ENCODE results near the gene AMH. TPM values are rescaled to one million over a fixed set of nuclear protein-coding genes. Genes with fewer than 3 reads are reported as not detected.

AMH gene
- total RNA-seq, 1 donor from 2014 or later = 79.1 TPM

DNA sequence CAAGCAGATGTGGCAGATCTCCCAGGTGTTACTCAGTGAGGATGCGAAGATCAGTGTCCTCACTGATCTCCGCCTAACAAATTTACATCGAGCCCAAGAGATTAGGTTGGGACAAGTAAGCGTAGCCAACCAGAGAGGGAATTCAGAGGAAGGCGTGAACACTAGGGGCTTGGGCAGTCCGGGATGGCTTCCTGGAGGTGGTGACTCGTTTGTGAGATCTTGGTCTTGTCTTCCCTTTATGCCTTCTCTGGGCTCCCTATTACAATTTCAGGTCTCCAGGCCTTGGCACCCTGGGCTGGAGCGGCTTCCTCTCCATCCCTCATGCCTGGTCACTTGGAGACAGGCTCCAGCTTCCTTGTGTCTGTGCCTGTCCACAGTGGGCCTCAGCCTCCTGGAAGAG, 6.3 kb upstream of the AMH start:
- no peak for TF ChIP-seq CTCF (conservative IDR thresholded peaks at IDR 0.05)
- no peaks in the 10 kb centered on the region for H3K9me3 Mint-ChIP-seq
- H3K27me3 Mint-ChIP-seq (ENCODE audit: low read depth) = no peaks in the 10 kb centered on the region
- no peak for DNase-seq (ENCODE audit: low read depth, low spot score)
- H3K27ac Mint-ChIP-seq (ENCODE audit: unreplicated experiment) = peak overlapping the region; percentile 22
- H3K4me1 Mint-ChIP-seq = peaks cover 47% of the 10 kb centered on the region
- H3K36me3 Mint-ChIP-seq (ENCODE audit: low read depth) = peaks cover 10% of the 10 kb centered on the region
- peak overlapping the region; percentile 57 for H3K4me3 Mint-ChIP-seq

GRCh38 chr19:2243274-2244124, 5.6 kb upstream of the AMH start:
- H3K4me1 Mint-ChIP-seq = peaks cover 40% of the 10 kb centered on the region
- peaks cover 7% of the 10 kb centered on the region for H3K36me3 Mint-ChIP-seq (ENCODE audit: low read depth)
- no peak overlapping the region for H3K27ac Mint-ChIP-seq (ENCODE audit: unreplicated experiment)
- peak overlapping the region; percentile 57 for H3K4me3 Mint-ChIP-seq
- DNase-seq (ENCODE audit: low read depth, low spot score) = no peak
- no peaks in the 10 kb centered on the region for H3K27me3 Mint-ChIP-seq (ENCODE audit: low read depth)
- no peaks in the 10 kb centered on the region for H3K9me3 Mint-ChIP-seq
- no peak for TF ChIP-seq CTCF (conservative IDR thresholded peaks at IDR 0.05)

DNA sequence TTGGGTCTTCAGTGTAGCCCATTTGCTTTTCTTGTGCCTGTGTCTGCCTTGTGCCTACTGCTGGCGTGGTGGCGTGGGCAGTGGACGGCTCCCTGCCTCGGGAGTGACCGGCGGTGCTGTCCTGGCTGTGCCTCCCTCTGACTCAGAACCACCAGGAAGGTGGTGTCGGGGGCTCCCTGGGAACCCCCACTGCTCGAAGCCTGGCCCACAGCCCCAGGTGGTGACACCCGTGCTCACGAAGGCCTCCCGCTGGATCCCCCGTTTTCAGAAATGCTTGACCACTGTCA, 5.1 kb upstream of the AMH start:
- no peak for DNase-seq (ENCODE audit: low read depth, low spot score)
- Mint-ChIP-seq H3K36me3 (ENCODE audit: low read depth) (peaks cover 4% of the 10 kb centered on the region), H3K27ac (ENCODE audit: unreplicated experiment) (no peak overlapping the region), H3K4me1 (peaks cover 34% of the 10 kb centered on the region), H3K27me3 (ENCODE audit: low read depth) (no peaks in the 10 kb centered on the region), H3K9me3 (no peaks in the 10 kb centered on the region), H3K4me3 (no peak overlapping the region)
- no peak for TF ChIP-seq CTCF (conservative IDR thresholded peaks at IDR 0.05)

DNA sequence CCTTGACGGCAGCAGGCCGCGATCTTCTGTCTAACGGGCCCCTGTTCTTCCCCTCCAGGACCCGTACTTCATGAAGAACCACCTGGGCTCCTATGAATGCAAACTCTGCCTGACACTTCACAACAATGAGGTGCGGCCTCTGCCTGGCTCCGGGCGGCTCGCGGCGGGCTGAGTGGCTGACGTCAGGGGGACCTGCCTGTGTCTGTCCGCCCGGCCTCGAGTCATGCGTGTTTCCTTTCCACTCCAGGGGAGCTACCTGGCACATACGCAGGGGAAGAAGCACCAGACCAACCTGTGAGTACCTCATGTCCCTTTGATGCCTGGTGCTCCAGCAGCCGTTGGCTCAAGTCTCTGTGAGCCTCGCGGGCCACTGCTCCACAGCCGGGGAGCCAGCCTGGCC, 4.6 kb upstream of the AMH start:
- no peak for TF ChIP-seq CTCF (conservative IDR thresholded peaks at IDR 0.05)
- H3K9me3 Mint-ChIP-seq = no peaks in the 10 kb centered on the region
- peaks cover 30% of the 10 kb centered on the region for H3K4me1 Mint-ChIP-seq
- H3K27ac Mint-ChIP-seq (ENCODE audit: unreplicated experiment) = no peak overlapping the region
- peaks cover 4% of the 10 kb centered on the region for H3K36me3 Mint-ChIP-seq (ENCODE audit: low read depth)
- DNase-seq (ENCODE audit: low read depth, low spot score) = no peak
- H3K4me3 Mint-ChIP-seq = no peak overlapping the region
- no peaks in the 10 kb centered on the region for H3K27me3 Mint-ChIP-seq (ENCODE audit: low read depth)

GRCh38 chr19:2245273-2245672, 3.9 kb upstream of the AMH start:
- no peak for TF ChIP-seq CTCF (conservative IDR thresholded peaks at IDR 0.05)
- Mint-ChIP-seq H3K4me1 (peaks cover 24% of the 10 kb centered on the region), H3K4me3 (no peak overlapping the region), H3K27ac (ENCODE audit: unreplicated experiment) (no peak overlapping the region), H3K27me3 (ENCODE audit: low read depth) (no peaks in the 10 kb centered on the region), H3K9me3 (no peaks in the 10 kb centered on the region), H3K36me3 (ENCODE audit: low read depth) (peaks cover 4% of the 10 kb centered on the region)
- no peak for DNase-seq (ENCODE audit: low read depth, low spot score)

Data from neural crest cell (in vitro differentiated cells).